K562 (cell line): ENCODE results near the gene FAM149B1. TPM values are rescaled to one million over a fixed set of nuclear protein-coding genes. Genes with fewer than 3 reads are reported as not detected.
"Not testable (repeated sequence)": the region's sequence is repeated elsewhere in the genome, so short reads cannot be mapped to it uniquely, and the experiment has no call there.

Experiments used
- ATAC-seq: fragments of 200-7000 bp; cut with Tn5 transposase; 3 replicates; pipeline ENCODE4 v1.9.1; 2020; ENCODE audit warnings: moderate library complexity
- BruUV-seq: library from RNA; stranded (reverse); fragments of 400-500 nt; replicated peaks from 2 replicates; lab custom pipeline; 2021; lab: Mats Ljungman, UMichigan
- CTCF ChIA-PET: fragments of 300-600 bp; formaldehyde crosslinking; extraction: SDS; loops from one replicate; lab custom pipeline; 2021; ENCODE audit warnings: low intra/inter-chr PET ratio; lab: Yijun Ruan, JAX
- POLR2A ChIA-PET: fragments of 300-600, 350-650 bp; sonication (Branson Sonifier 250); formaldehyde crosslinking; extraction: SDS; loops from one replicate; lab custom pipeline; 2021; ENCODE audit warnings: antibody characterized with exemption, inconsistent platforms; lab: Yijun Ruan, JAX
- DNase-seq, 4 experiments: peaks; one replicate each; pipeline versions ENCODE4 v3.0.0 to v3.0.0-alpha.2; 2011 to 2018; ENCODE audit warnings: low spot score in 3 of 4, mixed read lengths in 3 of 4; ENCODE audit errors: extremely low read depth in 1 of 4
- FAIRE-seq: peaks from 2 replicates; lab custom pipeline; 2011; peaks lifted over from hg19 to GRCh38; lab: Jason Lieb, UNC
- H2AFZ ChIP-seq: 2 replicates; pipeline ENCODE4 v1.6.0; 2011; ENCODE audit warnings: low read depth, low read length, control low read depth, inconsistent platforms
- H3K27ac ChIP-seq: fragments of 200-600 bp; 3 replicates; pipeline ENCODE4 v1.8.0; 2011; ENCODE audit warnings: low read depth, mild to moderate bottlenecking, control low read depth, inconsistent platforms, low read length, moderate library complexity, mixed read lengths; ENCODE audit errors: extremely low read depth
- H3K27me3 ChIP-seq, 2 experiments: fragments of 300-600 bp in 1 of 2; 2 replicates in 1 of 2; 3 replicates in 1 of 2; pipeline versions ENCODE4 v1.6.0 to v1.8.0; 2011; ENCODE audit warnings: inconsistent platforms in 2 of 2, low read length in 2 of 2, mild to moderate bottlenecking in 1 of 2, mixed read lengths in 1 of 2, moderate library complexity in 1 of 2; ENCODE audit not compliant: control insufficient read depth in 2 of 2, insufficient read depth in 2 of 2
- H3K36me3 ChIP-seq: fragments of 300-600 bp; 3 replicates; pipeline ENCODE4 v1.8.0; 2011; ENCODE audit warnings: mild to moderate bottlenecking, low read length, inconsistent platforms; ENCODE audit not compliant: control insufficient read depth, insufficient read depth
- H3K4me1 ChIP-seq, 2 experiments: fragments of 200-600 bp in 1 of 2; replicated peaks in 1 of 2; 2 replicates in 1 of 2; 3 replicates in 1 of 2; pipeline versions ENCODE4 v1.5.1 to v1.8.0; 2011; ENCODE audit warnings: inconsistent platforms in 2 of 2, low read length in 2 of 2, mild to moderate bottlenecking in 1 of 2, mixed read lengths in 1 of 2, moderate library complexity in 1 of 2; ENCODE audit not compliant: control insufficient read depth in 2 of 2, insufficient read depth in 2 of 2
- H3K4me2 ChIP-seq: 2 replicates; pipeline ENCODE4 v1.6.1; 2011; ENCODE audit warnings: low read length, control low read depth, inconsistent platforms, mixed read lengths; ENCODE audit not compliant: insufficient read depth
- H3K4me3 ChIP-seq: fragments of 200-600 bp; sonication (generic), shearing (Covaris generic); 2 replicates; pipeline ENCODE4 v1.5.1; 2016; ENCODE audit warnings: control low read depth, inconsistent platforms
- H3K79me2 ChIP-seq: fragments of 200-600 bp; 3 replicates; pipeline ENCODE4 v1.8.0; 2011; ENCODE audit warnings: low read length, inconsistent platforms; ENCODE audit not compliant: control insufficient read depth, insufficient read depth
- H3K9ac ChIP-seq, 2 experiments: 2 replicates each; pipeline versions ENCODE4 v1.6.0 to v1.6.1; 2011; ENCODE audit warnings: low read depth in 2 of 2, low read length in 2 of 2, control low read depth in 1 of 2, inconsistent platforms in 1 of 2, mild to moderate bottlenecking in 1 of 2, mixed read lengths in 1 of 2; ENCODE audit not compliant: insufficient read depth in 1 of 2
- H3K9me1 ChIP-seq: one replicate; pipeline ENCODE4 v1.6.0; 2011; ENCODE audit warnings: inconsistent platforms, mild to moderate bottlenecking, low read length, moderate library complexity; ENCODE audit not compliant: control insufficient read depth, insufficient read depth
- H3K9me3 ChIP-seq: replicated peaks from 2 replicates; pipeline ENCODE4 v1.5.1; 2011; ENCODE audit warnings: low read depth, low read length, inconsistent platforms; ENCODE audit not compliant: control insufficient read depth, insufficient read depth
- H4K20me1 ChIP-seq: replicated peaks from 2 replicates; pipeline ENCODE4 v1.6.1; 2011; ENCODE audit warnings: low read length, inconsistent platforms, mixed read lengths; ENCODE audit not compliant: control insufficient read depth, insufficient read depth
- CBX3 ChIP-seq, 2 experiments: IDR thresholded peaks; 1 replicate in 1 of 2; 2 replicates in 1 of 2; pipeline ENCODE4 v1.6.1; 2012; ENCODE audit warnings: inconsistent platforms in 2 of 2, low read length in 2 of 2, borderline replicate concordance in 1 of 2, control low read depth in 1 of 2
- CBX5 ChIP-seq: IDR thresholded peaks from 2 replicates; pipeline ENCODE4 v1.6.1; 2014; ENCODE audit warnings: low read depth, borderline replicate concordance
- ETV1 ChIP-seq: fragments of 450-650 bp; conservative IDR thresholded peaks from 2 replicates; pipeline ENCODE4 v1.6.1; 2016; ENCODE audit warnings: missing genetic modification characterization, control low read depth, low read depth, missing compliant biosample characterization
- TRIM24 ChIP-seq, 2 experiments: fragments of 450-650 bp; IDR thresholded peaks; 2 replicates each; pipeline ENCODE4 v1.6.1; 2016
- TRIM28 ChIP-seq: fragments of 450-650 bp; IDR thresholded peaks from 2 replicates; pipeline ENCODE4 v1.6.1; 2017
- ZNF280A ChIP-seq: fragments of 450-650 bp; IDR thresholded peaks from 2 replicates; pipeline ENCODE4 v1.6.1; 2018; ENCODE audit warnings: mild to moderate bottlenecking, low read depth; ENCODE audit not compliant: partially characterized antibody
- WGBS: fragments of 100-300 bp; shearing (Covaris generic); methylation state at CpG from one replicate; pipeline ENCODE4 v1.1.6; 2016; ENCODE audit warnings: low coverage, mixed read lengths; ENCODE audit not compliant: insufficient coverage; ENCODE audit errors: missing lambda C conversion rate; 5-methylcytosine and 5-hydroxymethylcytosine counted together
- in situ Hi-C: fragments of 300-500 bp; cut with MboI; formaldehyde crosslinking; loops from 4 replicates; pipeline ENCODE4 v1.15.0; 2018; ENCODE audit warnings: inconsistent platforms, mixed read lengths
- intact Hi-C: fragments of 100-400 bp; cut with micrococcal nuclease; formaldehyde crosslinking; loops from 2 replicates; pipeline ENCODE4 v1.14.2; 2022
- polyA plus RNA-seq, 8 experiments: library from polyadenylated mRNA; depleted of rRNA in 4 of 8; stranded (reverse) in 5 of 8; unstranded in 3 of 8; fragments of >200 nt; fragmentation: Nextera tagmentation in 2 of 8; fragmentation: Illumina TruSeq in 1 of 8; extraction: Ambion mirVana in 2 of 8; extraction: Trizol in 1 of 8; gene quantifications; 2 replicates each; pipeline versions ENCODE4 v1.2.1 to v1.2.3, GENCODE V29; 2011 to 2014; ENCODE audit warnings: inconsistent platforms in 1 of 8, missing spikeins in 1 of 8
- total RNA-seq, 7 experiments: library from RNA; depleted of rRNA in 6 of 7; stranded (reverse); fragments of >200 nt in 6 of 7; fragmentation: Illumina TruSeq in 2 of 7; extraction: Trizol in 2 of 7; gene quantifications; 2 replicates each; pipeline versions ENCODE4 v1.2.1 to v1.2.3, GENCODE V29; 2011 to 2021; ENCODE audit warnings: low replicate concordance in 1 of 7
- TF ChIP-seq, protein P1 (sequence below): sonication (generic); formaldehyde crosslinking; IDR thresholded peaks from 2 replicates; pipeline ENCODE4 v1.8.1; 2023; ENCODE audit warnings: mild to moderate bottlenecking, missing genetic modification reagents

The FAM149B1 gene
- total and polyA plus RNA-seq, 9 of the 15 experiments (the other 6 are each of a cell fraction or from before 2014, with no cell fraction given): 4.2 to 18.5 (median 9.3) TPM

DNA sequence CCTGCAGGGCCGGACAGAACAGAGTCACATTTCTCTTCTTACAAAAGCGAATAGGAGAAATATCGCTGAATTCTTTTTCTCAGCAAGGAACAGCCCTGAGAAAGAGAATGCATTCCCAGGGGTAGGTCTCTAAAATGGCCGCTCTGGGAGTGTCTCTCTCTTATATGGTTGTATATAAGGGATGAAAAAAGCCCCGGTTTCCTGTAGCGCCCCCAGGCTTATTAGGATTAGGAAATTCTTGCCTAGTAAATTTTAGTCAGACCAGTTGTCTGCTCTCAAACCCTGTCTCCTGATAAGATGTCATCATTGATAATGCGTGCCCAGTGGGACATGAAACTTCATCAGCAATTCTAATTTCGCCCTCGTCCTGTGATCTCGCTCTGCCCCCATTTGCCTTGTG is 90.7 kb downstream of the FAM149B1 start:
- Histone ChIP-seq H3K9me3 (peaks cover 10% of the 10 kb centered on the region; the same call in 1 of the 2 replicates), H3K4me1 (peaks cover 0 to 16% of the 10 kb centered on the region in 2 experiments; a peak in 3 of 5 replicates)
- H4K20me1 ChIP-seq, in situ Hi-C loops, FAIRE-seq, POLR2A ChIA-PET, H3K27me3 ChIP-seq, DNase-seq, H3K79me2 ChIP-seq, H3K27ac ChIP-seq, ATAC-seq, H3K4me2 ChIP-seq, H2AFZ ChIP-seq, intact Hi-C loops, H3K4me3 ChIP-seq, H3K9me1 ChIP-seq, H3K9ac ChIP-seq, CTCF ChIA-PET, H3K36me3 ChIP-seq, BruUV-seq: not testable (repeated sequence)
- 0 out of 2 replicates have a peak, but pooled peaks have one; percentile 50 for TF ChIP-seq CBX5
- TF ChIP-seq CBX3 (IDR thresholded peaks at IDR 0.05; ENCODE audit: borderline replicate concordance in 1 of 2, low read length in 2 of 2): peak in 1 of 2 experiments; percentile 81; a peak in 1 of 3 replicates
- TF ChIP-seq ETV1 (tag): peak; percentile 68
- TF ChIP-seq, protein P1, sequence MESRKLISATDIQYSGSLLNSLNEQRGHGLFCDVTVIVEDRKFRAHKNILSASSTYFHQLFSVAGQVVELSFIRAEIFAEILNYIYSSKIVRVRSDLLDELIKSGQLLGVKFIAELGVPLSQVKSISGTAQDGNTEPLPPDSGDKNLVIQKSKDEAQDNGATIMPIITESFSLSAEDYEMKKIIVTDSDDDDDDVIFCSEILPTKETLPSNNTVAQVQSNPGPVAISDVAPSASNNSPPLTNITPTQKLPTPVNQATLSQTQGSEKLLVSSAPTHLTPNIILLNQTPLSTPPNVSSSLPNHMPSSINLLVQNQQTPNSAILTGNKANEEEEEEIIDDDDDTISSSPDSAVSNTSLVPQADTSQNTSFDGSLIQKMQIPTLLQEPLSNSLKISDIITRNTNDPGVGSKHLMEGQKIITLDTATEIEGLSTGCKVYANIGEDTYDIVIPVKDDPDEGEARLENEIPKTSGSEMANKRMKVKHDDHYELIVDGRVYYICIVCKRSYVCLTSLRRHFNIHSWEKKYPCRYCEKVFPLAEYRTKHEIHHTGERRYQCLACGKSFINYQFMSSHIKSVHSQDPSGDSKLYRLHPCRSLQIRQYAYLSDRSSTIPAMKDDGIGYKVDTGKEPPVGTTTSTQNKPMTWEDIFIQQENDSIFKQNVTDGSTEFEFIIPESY: peak; percentile 91
- TF ChIP-seq TRIM24 (IDR thresholded peaks at IDR 0.05): peak; percentile 73 to 84
- TF ChIP-seq TRIM28: peak; percentile 97
- peak; percentile 73 for TF ChIP-seq ZNF280A
- WGBS: 76% methylated on average over 10 of the region's 10 CpGs
